ENCODE results near the gene DAPK2. TPM values are rescaled to one million over a fixed set of nuclear protein-coding genes. Genes with fewer than 3 reads are reported as not detected.

Gene DAPK2
- total RNA-seq, 1 experiment from 2014 or later: 1.4 TPM

- H3K27ac Mint-ChIP-seq (ENCODE audit: unreplicated experiment): no peak overlapping the region
- H3K27me3 Mint-ChIP-seq (ENCODE audit: insufficient read depth, unreplicated experiment): no peaks in the 10 kb centered on the region
- DNase-seq: no peak
- H3K36me3 Mint-ChIP-seq (ENCODE audit: insufficient read depth, unreplicated experiment): no peaks in the 10 kb centered on the region
- Histone ChIP-seq H3K27me3 (replicated peaks; ENCODE audit: control insufficient read depth, insufficient read depth, low read length) (no peaks in the 10 kb centered on the region), H3K9me3 (no peaks in the 10 kb centered on the region), H3K4me1 (no peaks in the 10 kb centered on the region), H3K4me3 (ENCODE audit: low read depth, low read length) (no peak overlapping the region), H3K36me3 (ENCODE audit: control insufficient read depth, insufficient read depth, low read length) (no peaks in the 10 kb centered on the region)
- no peaks in the 10 kb centered on the region for H3K4me1 Mint-ChIP-seq (ENCODE audit: low read depth, unreplicated experiment)
- ChIA-PET CTCF (no interaction called here), POLR2A (no interaction called here)
- no peaks in the 10 kb centered on the region for H3K9me3 Mint-ChIP-seq (ENCODE audit: unreplicated experiment)
- no TSS peak for BruUV-seq (replicated peaks)
- no peak overlapping the region for H3K4me3 Mint-ChIP-seq (ENCODE audit: unreplicated experiment)
- intact Hi-C loops (cut with micrococcal nuclease; ENCODE audit: unreplicated experiment): no loop called here
- TF ChIP-seq CTCF (IDR thresholded peaks at IDR 0.05; ENCODE audit: insufficient read depth in 1 of 2, low read depth in 1 of 2, low read length in 1 of 2, severe bottlenecking in 1 of 2, unreplicated experiment in 1 of 2): no peak
Observed at GRCh38 chr15:63928185-63928842, 118.0 kb downstream of the DAPK2 start.

DNA sequence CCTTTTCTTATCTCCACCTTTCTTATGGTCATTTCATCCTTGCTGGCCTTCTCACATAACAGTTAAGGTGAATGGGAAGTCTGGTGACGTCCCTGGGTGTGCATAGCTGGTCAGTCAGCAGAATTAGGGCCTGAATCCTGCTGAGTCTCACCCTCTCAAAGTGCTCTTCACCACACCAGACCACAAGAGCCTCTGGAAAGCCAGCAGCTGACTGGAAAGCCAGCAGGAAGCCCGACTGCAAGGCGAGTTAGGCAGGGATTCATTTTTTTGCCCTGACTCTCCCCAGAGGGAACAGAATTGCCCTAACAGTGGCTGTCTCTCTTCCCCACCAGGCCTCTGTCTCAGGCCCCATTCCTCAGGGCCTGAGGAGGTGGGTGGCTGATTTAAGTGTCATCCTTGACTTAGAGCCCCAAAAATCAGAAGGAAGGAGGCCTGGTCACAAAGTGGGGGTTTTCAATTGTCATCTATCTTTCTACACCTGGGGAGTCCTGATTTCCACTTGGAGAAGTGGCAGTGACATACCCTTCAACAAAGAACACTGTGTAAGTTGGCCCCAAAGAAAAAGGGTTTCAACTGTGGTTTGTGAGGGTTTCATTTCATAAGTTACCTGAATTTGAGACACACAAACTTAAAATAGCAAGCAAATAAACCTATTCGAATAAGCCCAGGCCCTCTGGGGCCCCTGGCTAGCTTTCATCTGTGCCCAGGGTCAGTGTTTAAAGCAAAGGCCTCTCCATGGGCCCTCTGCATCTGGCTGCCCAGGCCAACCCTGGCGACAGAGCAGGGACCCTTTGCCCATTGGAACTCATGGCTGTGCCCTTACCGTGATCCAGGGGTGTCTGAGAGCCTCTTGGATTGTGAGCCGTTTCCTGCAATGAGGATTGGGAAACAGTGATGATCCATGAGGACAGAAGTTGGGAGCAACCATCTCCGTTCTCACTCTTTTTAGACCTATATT lies 122.0 kb downstream of the DAPK2 start:
- no peak for TF ChIP-seq CTCF (IDR thresholded peaks at IDR 0.05; ENCODE audit: insufficient read depth in 1 of 2, low read depth in 1 of 2, low read length in 1 of 2, severe bottlenecking in 1 of 2, unreplicated experiment in 1 of 2)
- Histone ChIP-seq H3K4me3 (ENCODE audit: low read depth, low read length) (no peak overlapping the region), H3K27me3 (replicated peaks; ENCODE audit: control insufficient read depth, insufficient read depth, low read length) (no peaks in the 10 kb centered on the region), H3K36me3 (ENCODE audit: control insufficient read depth, insufficient read depth, low read length) (no peaks in the 10 kb centered on the region), H3K9me3 (no peaks in the 10 kb centered on the region), H3K4me1 (no peaks in the 10 kb centered on the region)
- POLR2A ChIA-PET: no interaction called here
- Mint-ChIP-seq H3K27me3 (ENCODE audit: insufficient read depth, unreplicated experiment) (no peaks in the 10 kb centered on the region), H3K4me1 (ENCODE audit: low read depth, unreplicated experiment) (no peaks in the 10 kb centered on the region), H3K27ac (ENCODE audit: unreplicated experiment) (no peak overlapping the region), H3K4me3 (ENCODE audit: unreplicated experiment) (no peak overlapping the region), H3K9me3 (ENCODE audit: unreplicated experiment) (no peaks in the 10 kb centered on the region), H3K36me3 (ENCODE audit: insufficient read depth, unreplicated experiment) (no peaks in the 10 kb centered on the region)
- intact Hi-C loops (cut with micrococcal nuclease; ENCODE audit: unreplicated experiment): no loop called here
- no TSS peak for BruUV-seq (replicated peaks)
- DNase-seq: no peak
- CTCF ChIA-PET: no interaction called here

- ChIA-PET CTCF (no interaction called here), POLR2A (no interaction called here)
- Mint-ChIP-seq H3K4me1 (ENCODE audit: low read depth, unreplicated experiment) (no peaks in the 10 kb centered on the region), H3K4me3 (ENCODE audit: unreplicated experiment) (no peak overlapping the region), H3K27me3 (ENCODE audit: insufficient read depth, unreplicated experiment) (no peaks in the 10 kb centered on the region), H3K9me3 (ENCODE audit: unreplicated experiment) (no peaks in the 10 kb centered on the region), H3K36me3 (ENCODE audit: insufficient read depth, unreplicated experiment) (no peaks in the 10 kb centered on the region), H3K27ac (ENCODE audit: unreplicated experiment) (no peak overlapping the region)
- no peaks in the 10 kb centered on the region for H3K9me3 ChIP-seq
- H3K4me1 ChIP-seq: no peaks in the 10 kb centered on the region
- intact Hi-C loops (cut with micrococcal nuclease; ENCODE audit: unreplicated experiment): no loop called here
- DNase-seq: no peak
- no peak overlapping the region for H3K4me3 ChIP-seq (ENCODE audit: low read depth, low read length)
- no TSS peak for BruUV-seq (replicated peaks)
- H3K36me3 ChIP-seq (ENCODE audit: control insufficient read depth, insufficient read depth, low read length): no peaks in the 10 kb centered on the region
- no peak for TF ChIP-seq CTCF (IDR thresholded peaks at IDR 0.05; ENCODE audit: insufficient read depth in 1 of 2, low read depth in 1 of 2, low read length in 1 of 2, severe bottlenecking in 1 of 2, unreplicated experiment in 1 of 2)
- no peaks in the 10 kb centered on the region for H3K27me3 ChIP-seq (replicated peaks; ENCODE audit: control insufficient read depth, insufficient read depth, low read length)
Observed at GRCh38 chr15:63922916-63923315, 123.4 kb downstream of the DAPK2 start.
